Hepatocyte (in vitro differentiated cells): ENCODE data around the gene FSIP1. TPM values are rescaled to one million over a fixed set of nuclear protein-coding genes. Genes with fewer than 3 reads are reported as not detected.

Experiments
- DNase-seq: peaks from one replicate; pipeline ENCODE4 v3.0.0-alpha.2; 2016; ENCODE audit warnings: low spot score
- H2AFZ ChIP-seq: fragments of 200-600 bp; sonication (generic); 2 replicates; pipeline ENCODE4 v1.6.0; 2016; ENCODE audit warnings: antibody characterized with exemption, mild to moderate bottlenecking
- H3K27ac ChIP-seq: fragments of 200-600 bp; sonication (generic); 2 replicates; pipeline ENCODE4 v1.5.1; 2016; ENCODE audit warnings: mild to moderate bottlenecking
- H3K27me3 ChIP-seq: fragments of 200-600 bp; sonication (generic); 2 replicates; pipeline ENCODE4 v1.6.1; 2016
- H3K36me3 ChIP-seq: fragments of 200-600 bp; sonication (generic); replicated peaks from 2 replicates; pipeline ENCODE4 v1.5.1; 2016; ENCODE audit warnings: low read depth; ENCODE audit not compliant: insufficient read depth
- H3K4me1 ChIP-seq: fragments of 200-600 bp; sonication (generic); 2 replicates; pipeline ENCODE4 v1.5.1; 2016; ENCODE audit warnings: mild to moderate bottlenecking, moderate library complexity; ENCODE audit not compliant: insufficient read depth
- H3K4me2 ChIP-seq: fragments of 200-600 bp; sonication (generic); 2 replicates; pipeline ENCODE4 v1.6.0; 2016
- H3K4me3 ChIP-seq: fragments of 200-600 bp; sonication (generic); 2 replicates; pipeline ENCODE4 v1.5.1; 2016; ENCODE audit warnings: mild to moderate bottlenecking
- H3K79me2 ChIP-seq: fragments of 200-600 bp; sonication (generic); 2 replicates; pipeline ENCODE4 v1.6.0; 2017; ENCODE audit warnings: mild to moderate bottlenecking
- H3K9me2 ChIP-seq: fragments of 200-600 bp; sonication (generic); replicated peaks from 2 replicates; pipeline ENCODE4 v1.6.0; 2017; ENCODE audit warnings: mild to moderate bottlenecking; ENCODE audit not compliant: insufficient read depth
- H3K9me3 ChIP-seq: fragments of 200-600 bp; sonication (generic); 2 replicates; pipeline ENCODE4 v1.5.1; 2016; ENCODE audit warnings: low read depth, mild to moderate bottlenecking
- H4K20me1 ChIP-seq: fragments of 200-600 bp; sonication (generic); 2 replicates; pipeline ENCODE4 v1.6.0; 2016; ENCODE audit warnings: mild to moderate bottlenecking; ENCODE audit not compliant: insufficient read depth, poor library complexity, severe bottlenecking
- CTCF ChIP-seq: fragments of 200-600 bp; sonication (generic); IDR thresholded peaks from 2 replicates; pipeline ENCODE4 v1.5.1; 2016; ENCODE audit warnings: antibody characterized with exemption, mild to moderate bottlenecking; ENCODE audit not compliant: poor library complexity
- EZH2 ChIP-seq: fragments of 200-600 bp; sonication (generic); IDR thresholded peaks from 2 replicates; pipeline ENCODE4 v1.6.1; 2016; ENCODE audit warnings: antibody characterized with exemption, mild to moderate bottlenecking, borderline replicate concordance
- EZH2phosphoT487 ChIP-seq: fragments of 200-600 bp; sonication (generic); IDR thresholded peaks from one replicate; pipeline ENCODE4 v1.6.1; 2018; ENCODE audit warnings: antibody characterized with exemption, mild to moderate bottlenecking, low read depth, moderate library complexity; ENCODE audit not compliant: unreplicated experiment, severe bottlenecking
- WGBS: methylation state at CpG from one replicate; pipeline ENCODE4 v1.1.6; 2016; ENCODE audit warnings: low lambda C conversion rate; ENCODE audit errors: missing lambda C conversion rate; 5-methylcytosine and 5-hydroxymethylcytosine counted together
- polyA plus RNA-seq: library from polyadenylated mRNA; unstranded; fragments of >200 nt; fragmentation: Nextera tagmentation; extraction: Ambion mirVana; gene quantifications from 2 replicates; pipeline ENCODE4 v1.2.1, GENCODE V29; 2016
- total RNA-seq: library from RNA; depleted of rRNA; stranded (reverse); fragments of >200 nt; gene quantifications from 2 replicates; pipeline ENCODE4 v1.2.3, GENCODE V29; 2014

Gene FSIP1
- total and polyA plus RNA-seq, 2 experiments from 2014 or later, result 0.60 to 0.79 TPM

- Histone ChIP-seq H3K36me3 (no peaks in the 10 kb centered on the region), H3K27me3 (no peaks in the 10 kb centered on the region), H3K4me1 (peaks cover 12% of the 10 kb centered on the region), H3K27ac (peak overlapping the region; percentile 59), H2AFZ (peak overlapping the region; percentile 95), H3K9me3 (no peaks in the 10 kb centered on the region), H3K4me2 (peak overlapping the region; percentile 83), H3K9me2 (no peaks in the 10 kb centered on the region), H4K20me1 (no peaks in the 10 kb centered on the region), H3K4me3 (peak overlapping the region; percentile 60), H3K79me2 (peaks cover 8% of the 10 kb centered on the region)
- WGBS, result 83% methylated on average over 2 of the region's 2 CpGs
- DNase-seq, result no peak
- TF ChIP-seq EZH2 (no peak), EZH2phosphoT487 (no peak), CTCF (no peak)
Observed at GRCh38 chr15:39781967-39782302, 706 bp downstream of the FSIP1 start.

DNA sequence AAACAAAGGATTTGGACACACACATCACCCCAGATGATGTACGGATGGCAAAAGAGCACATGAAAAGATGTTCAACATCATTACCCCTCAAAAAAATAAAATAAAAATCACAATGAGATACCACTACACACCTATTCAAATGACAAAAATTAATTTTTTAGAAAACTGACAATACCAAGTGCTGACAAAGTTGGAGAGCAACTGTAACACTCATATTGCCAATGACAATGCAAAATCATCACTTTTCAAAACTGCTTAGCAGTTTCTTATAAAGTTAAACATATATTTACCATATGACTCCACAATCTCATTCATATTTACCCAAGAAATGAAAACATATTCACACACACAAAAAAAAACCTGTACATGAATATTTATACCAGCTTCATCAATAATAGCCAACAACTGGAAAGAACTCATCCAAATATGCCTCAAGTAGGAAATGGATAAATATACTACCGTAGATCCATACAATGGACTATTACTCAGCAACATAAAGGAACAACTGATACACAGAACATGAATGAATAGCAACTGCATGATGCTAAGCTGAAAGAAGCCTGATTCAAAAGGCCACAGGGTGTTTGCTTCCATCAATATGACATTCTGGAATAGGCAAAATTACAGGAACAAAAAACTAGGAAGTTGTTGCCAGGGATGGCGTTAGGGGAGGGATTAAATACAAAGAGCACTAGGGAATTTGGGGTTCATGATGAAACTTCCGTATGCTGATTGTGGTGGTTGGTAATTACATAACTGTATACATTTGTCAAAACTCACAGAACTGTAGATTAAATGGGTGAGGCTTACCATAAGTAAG, 1.3 kb downstream of the FSIP1 start:
- no peaks in the 10 kb centered on the region for H3K9me2 ChIP-seq
- H3K4me3 ChIP-seq, result peak overlapping the region; percentile 60
- peak overlapping the region; percentile 95 for H2AFZ ChIP-seq
- H3K9me3 ChIP-seq, result no peaks in the 10 kb centered on the region
- 96% methylated on average over 4 of the region's 4 CpGs for WGBS
- H3K4me1 ChIP-seq, result peaks cover 12% of the 10 kb centered on the region
- H4K20me1 ChIP-seq, result no peaks in the 10 kb centered on the region
- no peak for TF ChIP-seq EZH2phosphoT487
- no peak for TF ChIP-seq CTCF
- no peak for TF ChIP-seq EZH2
- peak overlapping the region; percentile 83 for H3K4me2 ChIP-seq
- H3K27ac ChIP-seq, result no peak overlapping the region
- H3K79me2 ChIP-seq, result peaks cover 8% of the 10 kb centered on the region
- no peaks in the 10 kb centered on the region for H3K27me3 ChIP-seq
- H3K36me3 ChIP-seq, result no peaks in the 10 kb centered on the region
- no peak for DNase-seq

DNA sequence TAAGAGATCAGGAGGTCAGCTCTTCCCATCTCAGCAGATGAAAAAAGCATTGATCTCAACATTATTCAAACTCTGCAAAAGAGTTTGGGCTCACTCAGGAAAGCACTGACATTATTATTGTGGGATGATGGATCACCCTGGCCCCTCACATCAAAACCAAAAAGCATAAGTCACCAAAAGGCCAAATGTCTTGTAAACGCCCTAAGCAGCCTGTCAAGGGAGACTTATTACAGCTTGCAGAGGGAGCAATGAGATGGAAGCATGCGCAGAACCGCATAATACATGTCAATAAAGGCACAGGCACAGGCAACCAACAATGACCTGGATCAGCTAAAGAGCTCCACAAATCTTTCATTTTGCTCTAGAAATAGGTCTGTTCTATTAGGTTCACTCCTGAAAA, 4.6 kb downstream of the FSIP1 start:
- DNase-seq, result no peak
- Histone ChIP-seq H2AFZ (no peak overlapping the region), H3K9me2 (no peaks in the 10 kb centered on the region), H3K36me3 (no peaks in the 10 kb centered on the region), H3K27ac (no peak overlapping the region), H3K9me3 (no peaks in the 10 kb centered on the region), H3K4me2 (no peak overlapping the region), H3K4me1 (no peaks in the 10 kb centered on the region), H3K79me2 (no peaks in the 10 kb centered on the region), H4K20me1 (no peaks in the 10 kb centered on the region), H3K27me3 (no peaks in the 10 kb centered on the region), H3K4me3 (no peak overlapping the region)
- WGBS, result 54% methylated on average over 3 of the region's 3 CpGs
- TF ChIP-seq EZH2 (no peak), CTCF (no peak), EZH2phosphoT487 (no peak)
